ENCODE data around the gene SMIM38.

DNA sequence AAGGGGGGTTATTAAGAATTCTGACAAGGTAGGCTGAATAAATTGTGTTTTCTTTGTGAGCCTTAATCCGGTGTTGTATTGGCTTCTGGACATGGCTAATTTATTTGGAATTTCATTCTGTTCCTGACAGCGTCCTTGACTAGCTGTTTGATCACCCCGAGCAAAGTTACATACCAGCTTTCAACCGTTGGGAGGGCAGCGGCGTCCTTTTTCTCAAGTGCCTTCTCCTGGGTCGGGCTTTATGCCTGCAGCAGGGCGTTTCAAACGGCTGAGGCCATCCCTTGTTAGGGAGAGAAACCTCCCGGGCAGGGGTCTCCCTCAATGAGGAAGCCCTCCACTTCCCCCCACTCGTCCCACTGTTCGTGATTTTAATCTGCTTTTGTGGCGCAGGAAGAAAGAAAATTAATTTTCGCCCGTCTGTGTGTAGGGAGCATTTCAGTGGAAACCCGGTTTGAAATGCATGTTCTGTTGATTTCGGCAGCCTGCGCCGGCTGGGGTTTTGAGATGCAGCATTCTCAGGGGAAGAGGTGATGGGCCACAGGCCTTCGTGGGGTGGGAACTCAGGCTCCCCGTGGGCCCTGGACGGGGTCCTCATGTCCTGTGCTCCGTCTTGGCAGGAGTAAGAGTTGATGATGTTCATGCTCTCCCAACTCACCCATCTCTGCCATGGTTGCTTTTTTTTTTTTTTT lies 2.9 kb upstream of the SMIM38 start:
- TF ChIP-seq EP300 (IDR thresholded peaks at IDR 0.05) (no peak), POLR2A (IDR thresholded peaks at IDR 0.05) (no peak)
- TF ChIP-seq, protein P1, sequence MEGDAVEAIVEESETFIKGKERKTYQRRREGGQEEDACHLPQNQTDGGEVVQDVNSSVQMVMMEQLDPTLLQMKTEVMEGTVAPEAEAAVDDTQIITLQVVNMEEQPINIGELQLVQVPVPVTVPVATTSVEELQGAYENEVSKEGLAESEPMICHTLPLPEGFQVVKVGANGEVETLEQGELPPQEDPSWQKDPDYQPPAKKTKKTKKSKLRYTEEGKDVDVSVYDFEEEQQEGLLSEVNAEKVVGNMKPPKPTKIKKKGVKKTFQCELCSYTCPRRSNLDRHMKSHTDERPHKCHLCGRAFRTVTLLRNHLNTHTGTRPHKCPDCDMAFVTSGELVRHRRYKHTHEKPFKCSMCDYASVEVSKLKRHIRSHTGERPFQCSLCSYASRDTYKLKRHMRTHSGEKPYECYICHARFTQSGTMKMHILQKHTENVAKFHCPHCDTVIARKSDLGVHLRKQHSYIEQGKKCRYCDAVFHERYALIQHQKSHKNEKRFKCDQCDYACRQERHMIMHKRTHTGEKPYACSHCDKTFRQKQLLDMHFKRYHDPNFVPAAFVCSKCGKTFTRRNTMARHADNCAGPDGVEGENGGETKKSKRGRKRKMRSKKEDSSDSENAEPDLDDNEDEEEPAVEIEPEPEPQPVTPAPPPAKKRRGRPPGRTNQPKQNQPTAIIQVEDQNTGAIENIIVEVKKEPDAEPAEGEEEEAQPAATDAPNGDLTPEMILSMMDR (IDR thresholded peaks at IDR 0.05), result no peak
